Left renal cortex interstitium (tissue), 4 donors: ENCODE measurements around the gene MEF2D. TPM values are rescaled to one million over a fixed set of nuclear protein-coding genes. Genes with fewer than 3 reads are reported as not detected.

Experiments used
- DNase-seq, 4 donors: peaks; one replicate each; pipeline ENCODE4 v3.0.0-alpha.2; 2013; ENCODE audit warnings: low read depth in 4 of 4, low spot score in 2 of 4, missing footprints in 1 of 4
- polyA plus RNA-seq, 4 donors: library from polyadenylated mRNA; unstranded; fragments of 120-200 nt; gene quantifications; one replicate each; pipeline ENCODE4 v1.2.1, GENCODE V29; 2013; ENCODE audit not compliant: insufficient read length in 4 of 4

MEF2D gene
- polyA plus RNA-seq, 4 donors: 20.8 to 32.8 (median 24.3) TPM

- DNase-seq: no peak
These were observed 48.9 kb downstream of the MEF2D start for GRCh38 chr1:156451505-156452160.

DNA sequence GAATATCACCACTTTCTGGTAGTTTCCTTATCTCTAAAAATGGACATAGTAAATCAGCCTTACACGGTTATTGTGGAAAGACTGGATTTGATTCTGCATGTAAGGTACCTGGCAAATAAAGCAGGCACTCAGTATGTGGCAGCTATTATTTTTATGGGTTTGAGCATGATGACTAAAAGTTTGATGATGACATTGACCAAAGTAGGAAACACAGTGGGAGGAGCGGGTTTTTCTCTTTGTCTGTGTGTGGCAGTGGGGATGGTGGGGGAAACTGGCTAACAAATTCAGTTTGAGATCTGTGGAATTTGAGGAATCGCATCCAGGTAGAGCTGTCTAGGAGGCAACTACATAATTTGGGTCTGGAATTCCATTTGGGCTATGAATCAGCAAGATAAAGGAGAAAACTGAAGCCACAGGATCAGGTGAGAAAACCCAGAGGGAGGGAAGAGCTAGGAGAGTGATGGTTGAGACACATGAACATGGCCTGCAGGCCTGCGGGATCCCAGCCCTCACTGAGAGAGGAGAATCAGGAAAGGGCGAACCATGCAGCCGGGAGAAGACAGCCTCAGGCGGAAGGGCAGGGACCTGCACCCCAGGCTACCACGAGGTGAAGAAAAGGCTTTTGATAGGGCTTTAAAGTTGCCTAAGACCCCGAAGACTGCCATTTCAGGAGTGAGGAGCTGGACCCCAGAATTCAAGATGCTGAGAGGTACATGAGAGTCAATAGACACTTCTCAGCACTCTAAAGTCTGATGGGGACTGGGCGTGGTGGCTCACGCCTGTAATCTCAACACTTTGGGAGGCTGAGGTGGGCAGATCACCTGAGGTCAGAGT, 52.2 kb downstream of the MEF2D start:
- DNase-seq: no peak

DNA sequence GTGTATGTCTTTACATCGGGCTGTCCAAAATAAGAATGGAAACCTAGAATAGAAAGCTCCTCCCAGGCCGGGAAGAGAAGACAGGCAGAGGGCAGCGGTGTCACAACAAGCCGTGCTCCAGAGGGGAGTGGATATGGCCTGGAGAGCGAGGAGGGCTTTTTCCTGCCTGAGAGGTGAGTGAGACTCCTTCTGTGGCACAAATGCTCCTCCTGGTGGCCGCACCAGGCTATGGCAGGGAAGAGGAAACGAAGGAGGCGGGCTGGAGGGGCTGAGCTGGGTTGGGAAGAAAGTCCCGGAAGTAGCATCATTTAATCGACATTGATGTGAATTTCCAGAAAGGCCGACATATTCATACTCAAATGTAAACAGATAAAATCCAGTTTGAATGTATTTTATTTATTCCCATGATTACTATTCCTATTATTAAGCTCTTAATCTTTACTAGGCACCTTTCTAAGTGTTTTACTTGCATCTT, 54.7 kb downstream of the MEF2D start:
- peak in 1 of 4 donors; percentile 63 for DNase-seq

DNA sequence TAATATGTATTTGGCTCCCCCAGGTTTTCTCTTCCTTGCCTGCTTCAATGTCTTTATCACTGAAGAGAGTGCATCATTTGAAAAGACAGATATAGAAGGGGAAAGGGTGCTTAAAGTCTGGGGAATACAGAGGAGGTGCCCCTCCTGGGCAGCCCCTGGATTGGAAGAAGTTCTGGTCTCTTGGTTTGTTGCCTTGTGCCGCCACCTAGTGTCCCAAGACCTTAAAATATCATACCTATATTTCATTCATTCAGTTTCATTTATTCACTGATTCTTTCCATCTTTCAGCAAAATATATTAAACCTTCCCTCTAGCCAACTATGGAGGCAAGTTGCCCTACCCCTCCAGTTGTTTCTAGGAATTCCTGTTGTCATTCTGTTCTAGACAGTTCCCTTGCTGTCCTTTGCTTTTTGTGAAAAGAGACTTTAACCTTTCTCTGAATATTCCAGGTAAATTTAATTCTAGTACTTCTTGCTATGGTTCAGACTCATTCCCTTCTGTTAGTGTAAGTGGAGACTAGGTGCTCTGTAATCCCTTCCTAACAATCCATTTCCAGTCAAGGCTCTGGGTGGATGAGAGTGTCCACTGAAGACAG, 56.1 kb downstream of the MEF2D start:
- no peak for DNase-seq

DNA sequence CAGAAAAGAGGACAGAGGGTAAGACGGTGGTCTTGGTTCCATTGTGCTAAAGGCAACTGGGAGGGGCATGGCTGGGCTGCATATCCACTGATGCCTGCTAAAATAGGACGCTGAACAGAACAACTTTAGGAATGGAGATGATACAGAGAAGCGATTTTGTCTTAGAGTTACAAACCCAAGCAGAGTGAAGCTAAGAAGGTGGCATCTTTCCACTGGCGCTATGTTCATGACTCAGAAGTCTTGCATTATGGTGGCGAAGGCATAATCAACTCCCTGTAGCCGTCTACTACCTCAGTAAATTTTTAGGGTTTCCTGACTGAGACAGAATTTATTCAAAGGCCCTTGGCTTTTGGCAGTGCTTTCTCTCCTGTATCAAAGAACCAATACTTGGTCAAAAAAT, 57.3 kb downstream of the MEF2D start:
- DNase-seq: no peak

DNA sequence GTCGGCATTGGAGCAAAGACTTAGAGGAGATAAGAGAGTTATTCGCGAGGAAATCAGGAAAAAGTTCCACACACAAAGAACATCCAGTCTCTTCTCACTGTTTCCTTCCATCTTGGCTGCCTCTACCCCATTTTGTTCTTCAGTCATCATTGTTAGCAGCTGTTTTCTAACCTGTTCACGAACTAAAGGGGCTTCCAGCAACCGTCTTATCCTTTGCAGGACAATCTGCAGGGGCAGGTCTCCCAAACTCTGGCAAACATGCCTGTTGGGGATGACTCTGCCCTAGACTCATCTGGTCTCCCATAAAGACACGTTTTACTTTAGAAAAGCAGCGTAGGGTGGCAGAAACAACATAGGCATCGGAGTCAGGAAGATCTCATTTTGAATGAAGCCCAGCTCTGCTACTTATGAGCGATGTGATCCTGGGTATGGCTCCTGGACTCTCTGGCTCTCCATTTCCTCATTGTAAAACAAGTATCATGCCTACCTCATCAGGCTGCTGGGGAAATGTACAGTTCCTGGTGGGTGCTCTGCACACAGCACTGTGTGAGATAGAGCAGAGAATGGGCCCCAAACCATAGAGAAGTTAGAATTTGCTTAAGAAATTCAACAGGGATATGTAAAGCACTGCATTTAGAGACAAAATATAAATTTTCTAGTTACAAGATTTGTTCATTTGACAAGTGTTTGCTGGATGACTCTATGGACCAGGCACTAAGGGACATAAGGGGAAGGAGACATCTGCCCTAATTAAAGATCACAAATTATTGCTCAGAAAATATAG, 59.7 kb downstream of the MEF2D start:
- no peak for DNase-seq

DNA sequence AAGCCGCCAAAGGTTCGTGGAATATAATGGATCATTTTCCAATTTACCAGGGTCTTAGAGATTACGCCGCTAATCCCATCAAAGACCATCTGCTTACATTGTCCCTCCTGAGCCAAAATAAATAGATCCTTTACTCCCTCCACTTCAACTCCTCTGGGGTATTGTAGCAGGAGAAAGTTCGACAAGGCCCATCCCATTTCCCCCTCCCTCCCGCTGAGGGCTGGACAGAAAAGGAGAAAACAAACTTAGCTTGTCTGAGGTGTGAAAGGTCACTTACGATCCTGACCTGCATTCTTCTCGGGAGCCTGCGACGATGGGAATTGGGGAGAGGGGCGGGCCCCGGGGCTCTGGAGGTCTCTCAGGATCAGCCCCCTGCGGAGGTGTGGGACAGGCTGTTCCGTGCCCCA, 60.8 kb downstream of the MEF2D start:
- DNase-seq: no peak

GRCh38 chr1:156439036-156439776, 61.4 kb downstream of the MEF2D start:
- DNase-seq: no peak

DNA sequence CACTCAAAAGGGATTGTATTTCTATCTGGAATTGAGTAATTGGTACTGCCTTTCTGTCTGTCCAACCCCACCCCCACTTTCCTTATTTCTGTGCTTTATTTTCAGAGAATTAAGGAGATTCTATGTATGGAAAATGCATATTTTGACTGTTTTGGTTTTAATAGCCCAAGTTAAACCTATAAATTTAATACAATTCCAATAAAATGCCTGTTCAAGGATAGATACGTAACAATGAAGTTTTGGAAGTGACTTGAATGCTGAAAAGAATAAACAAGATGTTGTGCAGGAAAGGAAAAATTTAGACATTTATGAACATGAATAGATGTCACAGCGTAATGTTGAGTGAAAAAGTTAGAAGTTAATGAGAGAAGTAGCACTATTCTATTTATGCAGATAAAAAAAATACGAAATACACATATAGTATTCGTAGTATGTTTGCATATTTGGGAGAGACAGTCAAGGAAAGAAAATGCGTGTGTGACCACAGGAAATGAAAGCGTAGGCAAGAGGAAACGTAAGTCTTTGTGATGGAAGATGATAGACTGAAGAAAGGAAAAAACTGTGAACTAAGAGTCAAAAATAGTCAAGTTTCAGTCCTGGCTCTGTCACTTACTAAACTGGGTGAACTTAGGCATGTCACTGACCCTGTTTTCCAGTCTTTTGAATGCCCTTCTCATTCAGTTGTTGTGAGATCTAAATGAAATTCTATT, 62.1 kb downstream of the MEF2D start:
- DNase-seq: no peak

DNA sequence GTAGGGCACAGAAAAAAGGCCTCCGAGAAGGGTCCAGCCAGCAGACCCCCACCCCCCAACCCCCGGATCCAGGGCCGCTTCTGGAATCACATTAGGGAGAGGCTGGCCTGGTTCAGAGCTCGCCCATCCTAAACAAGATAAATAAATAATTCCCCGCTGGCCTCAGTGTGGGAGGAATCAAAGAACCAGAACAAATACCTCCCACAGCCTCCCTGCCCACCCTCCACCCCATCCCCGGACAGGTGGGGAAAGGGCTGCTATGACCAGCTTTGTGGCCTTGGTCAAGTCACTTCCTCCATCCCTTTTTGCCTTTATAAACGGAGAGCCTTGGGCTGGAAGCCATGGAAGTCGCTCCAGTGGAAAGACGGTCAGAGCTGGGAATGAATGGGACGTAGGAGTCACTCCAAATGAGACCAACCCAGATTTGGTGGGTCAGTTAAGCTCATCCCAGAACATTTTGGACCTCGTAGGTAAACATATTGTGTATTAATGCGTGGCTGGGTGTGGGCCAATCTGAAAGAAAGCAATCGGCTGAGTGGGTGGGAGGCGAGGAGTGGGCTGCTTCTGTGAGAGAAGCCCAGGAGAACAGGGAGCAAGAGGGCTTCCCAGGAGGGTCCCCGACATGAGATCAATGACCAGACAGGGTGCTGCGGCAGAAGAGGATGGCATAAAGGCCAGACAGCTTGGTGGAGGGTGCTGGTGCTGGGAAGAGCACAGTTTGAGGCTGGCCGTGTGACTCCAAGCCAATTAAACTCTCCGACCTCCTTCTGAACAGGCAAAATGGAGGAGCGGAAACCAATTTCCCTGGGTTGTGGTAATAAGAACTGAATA, 63.3 kb downstream of the MEF2D start:
- DNase-seq: no peak

GRCh38 chr1:156436141-156437036, 64.2 kb downstream of the MEF2D start:
- DNase-seq: no peak

GRCh38 chr1:156435545-156436140, 64.9 kb downstream of the MEF2D start:
- no peak for DNase-seq

DNA sequence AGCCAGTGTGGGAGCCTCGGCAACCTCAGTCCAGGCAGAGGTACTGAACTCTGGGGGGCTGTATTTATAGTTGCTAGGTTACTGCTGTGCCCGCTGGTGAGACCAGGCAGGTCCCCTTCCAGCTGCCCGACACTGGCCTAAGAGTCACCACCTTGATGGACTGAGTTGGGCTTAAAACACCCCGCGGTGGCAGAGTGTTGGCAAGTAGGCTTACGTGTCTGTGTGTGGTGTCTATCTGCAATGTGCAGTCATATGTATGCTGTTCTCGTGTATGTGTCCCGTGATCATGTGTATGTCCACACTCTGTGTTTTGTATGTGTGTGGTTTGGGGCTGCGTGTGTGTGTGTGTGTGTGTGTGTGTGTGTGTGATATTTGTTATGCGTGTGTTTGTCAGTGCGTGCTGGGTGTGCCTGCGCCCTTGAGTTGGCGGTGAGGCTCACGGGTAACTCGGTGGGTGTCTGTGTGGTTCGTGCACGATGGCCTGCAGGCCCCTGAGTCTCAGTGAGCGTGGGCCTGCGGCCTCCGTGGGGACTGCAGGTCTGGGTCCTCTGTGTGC, 65.5 kb downstream of the MEF2D start:
- no peak for DNase-seq

DNA sequence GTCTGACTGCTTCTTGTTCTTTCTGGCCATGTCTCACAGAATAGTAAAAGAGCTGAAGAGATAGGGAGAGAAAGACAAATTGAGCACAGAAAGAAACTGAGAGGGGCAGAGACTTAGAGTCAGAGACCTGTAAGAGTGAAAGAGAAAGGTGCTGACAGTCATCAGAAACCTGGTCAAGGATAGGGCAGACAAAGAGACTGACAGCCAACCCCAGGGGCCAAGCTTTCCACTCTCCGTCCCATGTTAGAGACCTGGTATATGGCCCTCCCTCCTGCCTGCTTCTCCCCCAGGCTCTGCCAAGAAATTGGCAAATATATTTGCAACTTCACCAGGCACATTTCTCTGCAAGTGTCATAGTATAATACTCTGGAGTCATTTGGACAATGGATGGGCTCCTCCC, 67.0 kb downstream of the MEF2D start:
- DNase-seq: no peak

DNA sequence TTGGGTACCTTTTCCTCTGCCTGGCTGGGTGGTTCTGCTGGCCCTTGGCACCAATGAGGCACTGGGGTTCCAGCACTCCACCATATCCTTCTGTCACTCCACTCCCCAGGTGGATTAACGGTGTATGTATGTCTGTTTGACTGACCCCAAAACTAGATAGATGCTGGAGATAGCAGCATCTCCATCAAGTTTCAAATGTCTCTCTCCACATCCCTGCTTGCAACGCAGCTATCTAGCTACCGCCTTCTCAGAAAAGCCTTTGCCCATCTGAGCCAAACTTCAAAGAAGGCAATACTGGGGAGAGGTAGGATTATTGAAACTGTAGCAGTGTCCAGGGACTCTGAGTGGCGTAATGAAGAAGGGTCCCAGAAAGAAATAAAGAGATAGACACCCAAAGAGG, 67.5 kb downstream of the MEF2D start:
- DNase-seq: no peak

GRCh38 chr1:156432669-156433018, 67.9 kb downstream of the MEF2D start:
- no peak for DNase-seq
